ENCODE results near the gene USP54.

- TF ChIP-seq POLR2AphosphoS5 (IDR thresholded peaks at IDR 0.05; ENCODE audit: low read depth, low read length): no peak
- no peak for TF ChIP-seq SPI1 (IDR thresholded peaks at IDR 0.05; ENCODE audit: low read depth, low read length)
- TF ChIP-seq POLR2A (IDR thresholded peaks at IDR 0.05; ENCODE audit: low read depth, low read length): no peak
- TF ChIP-seq TAF1 (IDR thresholded peaks at IDR 0.05; ENCODE audit: low read depth, low read length): no peak
- no peak for TF ChIP-seq POU2F2 (IDR thresholded peaks at IDR 0.05; ENCODE audit: low read depth, low read length)
- no peak for TF ChIP-seq PAX5 (IDR thresholded peaks at IDR 0.05; ENCODE audit: insufficient read depth, low read length, severe bottlenecking)
Observed at GRCh38 chr10:73471226-73471625, 119.9 kb downstream of the USP54 start.

Data from GM12891 (cell line).